ENCODE results near the gene CDKN2AIPNL. TPM values are rescaled to one million over a fixed set of nuclear protein-coding genes. Genes with fewer than 3 reads are reported as not detected.

CDKN2AIPNL gene
- total RNA-seq, 1 donor from 2014 or later: 14.5 TPM

- no peak for TF ChIP-seq CTCF (IDR thresholded peaks at IDR 0.05)
- ATAC-seq (no peak), DNase-seq (no peak)
- Histone ChIP-seq H3K27ac (no peak overlapping the region), H3K9me3 (no peaks in the 10 kb centered on the region), H3K4me3 (no peak overlapping the region), H3K27me3 (ENCODE audit: low read depth) (no peaks in the 10 kb centered on the region), H3K36me3 (peaks cover 84% of the 10 kb centered on the region), H3K4me1 (no peaks in the 10 kb centered on the region)
- intact Hi-C loops (cut with DNase I): no loop called here
Observed at GRCh38 chr5:134398609-134399155, 13.0 kb downstream of the CDKN2AIPNL start.

GRCh38 chr5:134397196-134397595, 14.5 kb downstream of the CDKN2AIPNL start:
- no peak overlapping the region for H3K27ac ChIP-seq
- intact Hi-C loops (cut with DNase I): no loop called here
- no peak for ATAC-seq
- no peak for TF ChIP-seq CTCF (IDR thresholded peaks at IDR 0.05)
- H3K4me1 ChIP-seq: no peaks in the 10 kb centered on the region
- peaks cover 87% of the 10 kb centered on the region for H3K36me3 ChIP-seq
- H3K27me3 ChIP-seq (ENCODE audit: low read depth): no peaks in the 10 kb centered on the region
- no peaks in the 10 kb centered on the region for H3K9me3 ChIP-seq
- no peak for DNase-seq
- H3K4me3 ChIP-seq: no peak overlapping the region

GRCh38 chr5:134396274-134396673, 15.4 kb downstream of the CDKN2AIPNL start:
- no peak for ATAC-seq
- H3K4me1 ChIP-seq: no peaks in the 10 kb centered on the region
- H3K36me3 ChIP-seq: peaks cover 87% of the 10 kb centered on the region
- DNase-seq: no peak
- no peak for TF ChIP-seq CTCF (IDR thresholded peaks at IDR 0.05)
- no peak overlapping the region for H3K27ac ChIP-seq
- no peaks in the 10 kb centered on the region for H3K27me3 ChIP-seq (ENCODE audit: low read depth)
- intact Hi-C loops (cut with DNase I): no loop called here
- H3K4me3 ChIP-seq: no peak overlapping the region
- H3K9me3 ChIP-seq: no peaks in the 10 kb centered on the region

- H3K27ac ChIP-seq: no peak overlapping the region
- DNase-seq (no peak), ATAC-seq (peak; percentile 50 to 68)
- no peaks in the 10 kb centered on the region for H3K9me3 ChIP-seq
- no peaks in the 10 kb centered on the region for H3K27me3 ChIP-seq (ENCODE audit: low read depth)
- H3K4me1 ChIP-seq: no peaks in the 10 kb centered on the region
- peaks cover 91% of the 10 kb centered on the region for H3K36me3 ChIP-seq
- intact Hi-C loops (cut with DNase I): no loop called here
- H3K4me3 ChIP-seq: no peak overlapping the region
- no peak for TF ChIP-seq CTCF (IDR thresholded peaks at IDR 0.05)
Observed at GRCh38 chr5:134394932-134395331, 16.7 kb downstream of the CDKN2AIPNL start.

- H3K36me3 ChIP-seq: peaks cover 100% of the 10 kb centered on the region
- no peak for TF ChIP-seq CTCF (IDR thresholded peaks at IDR 0.05)
- intact Hi-C loops (cut with DNase I): no loop called here
- no peaks in the 10 kb centered on the region for H3K4me1 ChIP-seq
- no peak for DNase-seq
- ATAC-seq: no peak
- no peak overlapping the region for H3K27ac ChIP-seq
- no peak overlapping the region for H3K4me3 ChIP-seq
- H3K9me3 ChIP-seq: no peaks in the 10 kb centered on the region
- no peaks in the 10 kb centered on the region for H3K27me3 ChIP-seq (ENCODE audit: low read depth)
Observed at GRCh38 chr5:134392301-134392700, 19.4 kb downstream of the CDKN2AIPNL start.
